Measurements from ENCODE around the gene TBL1X.

- TF ChIP-seq, protein P1, sequence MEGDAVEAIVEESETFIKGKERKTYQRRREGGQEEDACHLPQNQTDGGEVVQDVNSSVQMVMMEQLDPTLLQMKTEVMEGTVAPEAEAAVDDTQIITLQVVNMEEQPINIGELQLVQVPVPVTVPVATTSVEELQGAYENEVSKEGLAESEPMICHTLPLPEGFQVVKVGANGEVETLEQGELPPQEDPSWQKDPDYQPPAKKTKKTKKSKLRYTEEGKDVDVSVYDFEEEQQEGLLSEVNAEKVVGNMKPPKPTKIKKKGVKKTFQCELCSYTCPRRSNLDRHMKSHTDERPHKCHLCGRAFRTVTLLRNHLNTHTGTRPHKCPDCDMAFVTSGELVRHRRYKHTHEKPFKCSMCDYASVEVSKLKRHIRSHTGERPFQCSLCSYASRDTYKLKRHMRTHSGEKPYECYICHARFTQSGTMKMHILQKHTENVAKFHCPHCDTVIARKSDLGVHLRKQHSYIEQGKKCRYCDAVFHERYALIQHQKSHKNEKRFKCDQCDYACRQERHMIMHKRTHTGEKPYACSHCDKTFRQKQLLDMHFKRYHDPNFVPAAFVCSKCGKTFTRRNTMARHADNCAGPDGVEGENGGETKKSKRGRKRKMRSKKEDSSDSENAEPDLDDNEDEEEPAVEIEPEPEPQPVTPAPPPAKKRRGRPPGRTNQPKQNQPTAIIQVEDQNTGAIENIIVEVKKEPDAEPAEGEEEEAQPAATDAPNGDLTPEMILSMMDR (IDR thresholded peaks at IDR 0.05): no peak
- TF ChIP-seq POLR2A (IDR thresholded peaks at IDR 0.05): no peak
- TF ChIP-seq POLR2AphosphoS5 (IDR thresholded peaks at IDR 0.05): no peak
- no peak for TF ChIP-seq EP300 (IDR thresholded peaks at IDR 0.05)
These were observed 38.4 kb downstream of the TBL1X start for GRCh38 chrX:9503261-9503660.

All from stomach (tissue), 4 donors.